Measurements from ENCODE around the gene MLKL. TPM values are rescaled to one million over a fixed set of nuclear protein-coding genes. Genes with fewer than 3 reads are reported as not detected.

MLKL gene
- total RNA-seq (2014; rRNA removed; shearing (Covaris generic)), result 6.6 and 8.4 TPM in 2 replicates

DNA sequence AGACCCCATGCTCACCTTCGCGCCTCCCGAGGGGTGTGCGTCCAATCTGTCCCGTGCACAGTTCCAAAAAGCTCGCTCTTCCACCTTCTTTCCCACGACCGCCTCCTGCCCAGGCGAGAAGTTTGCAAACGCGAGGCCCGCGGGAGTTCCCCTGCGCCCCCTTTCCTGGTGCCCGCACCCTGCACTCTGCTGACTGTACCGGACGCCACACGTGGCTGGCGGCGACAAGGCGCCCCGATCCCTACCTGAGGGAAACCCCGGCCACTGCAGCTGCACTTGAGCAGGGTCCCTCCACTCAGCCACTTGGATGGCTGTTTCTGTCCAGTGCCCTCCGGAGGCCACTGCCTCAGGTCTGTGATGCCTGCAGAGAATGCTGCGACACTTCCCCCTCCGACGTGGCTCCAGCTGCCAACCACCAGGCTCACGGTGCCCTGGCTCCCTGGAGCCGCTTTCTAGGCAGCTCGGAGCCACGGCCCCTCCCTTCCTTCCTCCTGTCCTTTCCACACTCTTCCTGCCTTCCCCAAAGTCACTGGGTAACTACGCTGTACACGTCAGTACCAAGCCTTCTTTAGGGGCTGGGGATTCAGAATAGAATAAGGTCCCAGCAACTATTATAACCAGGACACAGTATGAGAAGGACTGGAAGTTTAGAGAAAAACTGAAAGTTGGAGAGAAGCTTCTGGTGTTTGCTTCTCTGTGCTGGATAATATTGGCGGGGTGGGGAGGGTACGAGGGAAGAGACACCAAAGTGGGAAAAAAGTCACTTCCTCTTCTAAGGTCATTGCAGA, at the start of gene MLKL:
Gene MLKL (minus strand): TSS at position 425 of the 788 bp plus-strand sequence. CDS start 5,105 bp downstream, outside the sequence.
- DNase-seq (ENCODE audit: low spot score), result peak; percentile 44

DNA sequence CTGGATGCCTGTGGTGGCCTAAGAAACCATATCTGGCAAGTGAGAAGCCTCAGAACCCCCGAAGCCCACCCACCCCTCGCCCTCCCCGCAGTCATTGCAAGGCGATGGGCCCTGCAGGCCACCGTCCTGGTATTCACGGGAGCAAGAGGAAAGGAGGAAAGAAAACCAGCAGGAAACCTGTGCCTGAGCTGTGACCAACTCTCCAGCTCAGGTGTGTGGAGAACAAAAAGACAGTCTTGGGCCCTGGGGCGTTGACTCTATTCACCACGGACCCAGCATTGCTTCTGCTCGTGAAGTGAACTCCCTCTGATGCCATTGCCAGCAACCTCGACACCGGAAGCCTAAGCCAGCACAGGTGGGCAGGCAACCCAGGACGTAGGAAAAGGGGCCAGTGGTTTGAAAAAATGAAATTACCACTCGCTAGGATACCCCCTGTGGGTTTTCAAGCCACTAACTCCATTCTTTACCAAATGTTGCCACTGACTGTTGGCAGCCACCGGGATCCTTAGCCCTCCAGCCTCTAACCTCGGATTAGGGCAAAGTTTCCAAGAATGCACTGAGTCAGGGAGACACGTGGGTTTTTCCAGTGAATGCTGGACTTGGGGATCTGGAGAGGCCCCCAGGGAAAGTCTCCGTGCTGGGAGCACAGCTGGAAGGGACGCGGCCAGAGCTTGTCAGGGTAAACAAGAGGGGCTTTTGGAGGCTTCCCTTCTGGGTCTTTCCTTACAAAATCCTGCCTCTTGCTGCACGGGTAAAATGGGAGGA, 48.8 kb upstream of the MLKL start:
- DNase-seq (ENCODE audit: low spot score), result no peak

DNA sequence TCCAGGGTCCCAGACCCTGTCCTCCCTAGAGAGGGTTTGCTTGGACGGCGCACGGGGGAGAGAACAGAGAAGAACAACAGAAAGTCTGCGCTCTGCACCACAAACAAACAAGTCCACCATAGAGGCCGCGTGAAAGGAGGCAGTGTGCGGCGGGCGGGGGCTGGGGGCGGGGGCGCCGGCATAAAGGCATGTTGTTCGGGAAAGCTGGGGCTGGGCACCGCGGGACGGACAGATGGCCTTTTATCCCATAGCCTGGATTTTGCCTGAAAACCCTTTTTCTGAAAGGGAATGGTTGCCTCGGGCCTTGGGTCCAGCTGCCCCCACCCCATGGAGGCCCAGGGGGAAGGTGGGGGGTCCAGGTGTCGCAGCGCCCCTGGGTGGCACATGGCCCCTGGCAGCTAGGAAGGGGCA, 48.0 kb upstream of the MLKL start:
- no peak for DNase-seq (ENCODE audit: low spot score)

DNA sequence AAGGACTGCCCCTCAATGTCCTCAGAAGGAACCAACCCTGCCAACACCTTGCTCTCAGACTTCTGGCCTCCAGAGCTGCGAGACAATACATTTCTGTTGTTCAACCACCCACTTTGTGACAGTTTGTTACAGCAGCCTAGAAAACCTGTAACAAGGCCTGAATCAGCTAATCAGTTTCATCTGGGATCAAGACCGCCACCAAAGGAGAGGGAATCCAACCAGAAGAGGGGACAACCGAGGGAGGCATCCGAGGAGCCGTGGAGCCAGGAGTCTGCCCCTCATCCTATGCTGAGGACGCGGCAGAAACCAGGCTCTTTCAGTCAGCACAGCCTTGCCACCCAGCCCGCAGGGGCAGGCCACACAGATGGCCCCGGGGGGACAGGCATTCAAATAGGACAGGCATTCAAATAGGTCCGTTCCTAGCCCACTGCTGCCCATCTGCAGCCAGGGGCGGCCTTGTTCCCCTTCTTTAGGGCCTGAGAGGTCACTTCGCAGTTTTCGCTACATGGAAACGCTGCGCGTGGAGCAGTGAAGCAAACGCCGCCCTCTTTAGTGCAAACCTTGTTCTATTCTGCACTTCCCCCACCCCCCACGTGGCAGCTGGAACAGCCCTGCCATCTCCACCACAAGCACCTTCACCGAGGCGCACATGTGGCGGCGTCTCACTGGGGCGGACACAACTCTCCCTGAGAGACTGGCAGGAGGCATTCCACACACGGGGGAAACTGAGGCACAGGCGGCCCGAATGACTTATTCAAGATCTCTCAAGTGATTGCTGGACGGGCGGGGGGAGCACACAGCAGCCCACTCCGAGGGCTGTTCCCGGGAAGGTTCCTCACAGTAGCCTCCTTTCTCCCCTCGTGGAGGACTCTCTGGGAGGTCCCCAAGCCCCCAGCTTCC, 47.3 kb upstream of the MLKL start:
- no peak for DNase-seq (ENCODE audit: low spot score)

DNA sequence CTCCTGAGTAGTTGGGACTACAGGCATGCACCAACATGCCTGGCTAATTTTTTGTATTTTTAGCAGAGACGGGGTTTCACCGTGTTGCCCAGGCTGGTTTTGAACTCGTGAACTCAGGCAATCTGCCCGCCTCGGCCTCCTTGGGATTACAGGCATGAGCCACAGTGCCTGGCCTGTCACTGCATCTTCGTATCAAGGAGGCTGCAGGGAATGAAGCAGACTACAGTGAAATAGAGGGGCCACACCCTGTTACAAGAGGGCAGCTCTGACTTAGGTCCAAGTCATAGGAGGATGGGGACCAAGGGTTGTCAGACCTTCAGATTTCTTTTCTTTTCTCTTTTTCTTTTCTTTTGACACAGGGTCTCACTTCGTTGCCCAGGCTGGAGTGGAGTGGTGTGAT, 45.3 kb upstream of the MLKL start:
- DNase-seq (ENCODE audit: low spot score), result no peak

DNA sequence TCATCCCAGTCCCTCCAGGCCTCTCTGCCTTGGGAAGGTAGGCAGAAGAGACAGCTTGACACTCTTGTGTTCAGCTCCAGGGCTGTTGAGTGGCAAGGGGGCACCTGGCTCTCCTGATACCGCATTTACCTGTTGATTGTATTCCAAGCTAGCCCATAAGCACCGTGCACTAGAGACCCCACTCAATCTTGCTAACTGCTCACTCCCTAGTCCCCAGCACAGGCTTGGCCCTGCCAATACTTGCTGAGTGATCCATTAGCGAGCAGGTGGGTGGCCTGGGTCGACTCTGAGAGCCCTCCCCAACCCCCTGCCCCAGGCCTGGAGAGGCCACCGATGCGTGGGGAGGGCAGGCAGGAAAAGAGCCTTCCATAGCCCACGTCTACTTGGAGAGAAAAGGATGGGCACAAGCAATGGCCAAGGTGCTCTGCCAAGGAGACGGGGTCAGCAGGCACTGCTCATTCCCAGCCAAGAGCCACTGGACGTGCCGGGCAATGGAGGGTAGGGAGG, 44.5 kb upstream of the MLKL start:
- no peak for DNase-seq (ENCODE audit: low spot score)

DNA sequence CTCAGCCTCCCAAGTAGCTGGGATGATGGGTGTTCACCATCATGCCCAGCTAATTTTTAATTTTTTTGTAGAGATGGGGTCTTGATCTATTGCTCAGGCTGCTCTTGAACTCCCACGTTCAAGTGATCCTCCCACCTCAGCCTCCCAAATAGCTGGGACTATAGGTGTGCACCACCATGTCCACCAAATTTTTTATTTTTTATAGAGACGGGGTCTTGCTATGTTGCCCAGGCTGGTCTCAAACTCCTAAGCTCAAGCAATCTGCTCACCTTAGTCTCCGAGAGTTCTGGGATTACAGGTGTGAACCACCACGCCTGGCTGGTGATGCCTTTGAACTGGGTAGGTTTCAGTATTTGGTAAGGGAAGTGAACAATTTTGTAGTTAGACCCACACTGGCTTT, 43.9 kb upstream of the MLKL start:
- no peak for DNase-seq (ENCODE audit: low spot score)

DNA sequence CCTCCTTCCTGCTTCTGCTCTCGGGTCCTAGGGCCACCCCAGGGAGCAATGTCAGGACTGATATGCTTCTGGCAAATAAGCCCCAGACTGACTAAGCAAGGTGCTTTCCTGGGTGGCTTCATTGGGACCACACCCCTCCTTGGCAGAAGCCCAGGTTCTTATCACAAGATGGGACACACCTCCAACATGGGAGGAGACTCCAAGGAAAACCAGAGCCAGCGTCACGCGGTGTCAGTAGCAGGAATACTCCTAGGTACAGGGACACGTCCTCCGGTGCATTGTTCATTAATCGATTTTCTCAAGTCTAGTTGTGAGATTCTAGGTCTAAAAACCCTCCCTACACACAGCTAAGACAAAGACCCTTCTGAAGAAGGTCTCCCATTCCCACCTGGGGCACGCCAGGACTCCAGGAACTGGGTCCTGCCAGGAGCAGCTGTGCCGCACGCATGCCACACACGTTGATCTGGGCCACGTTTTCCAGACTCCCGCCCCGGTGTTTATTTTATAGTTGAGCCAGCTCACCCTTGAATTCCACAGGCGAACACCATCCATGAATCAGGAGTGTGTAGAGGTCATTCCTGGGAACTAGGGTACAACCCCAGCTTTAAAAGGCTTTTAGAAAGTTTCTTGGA, 43.1 kb upstream of the MLKL start:
- peak; percentile 91 for DNase-seq (ENCODE audit: low spot score)

DNA sequence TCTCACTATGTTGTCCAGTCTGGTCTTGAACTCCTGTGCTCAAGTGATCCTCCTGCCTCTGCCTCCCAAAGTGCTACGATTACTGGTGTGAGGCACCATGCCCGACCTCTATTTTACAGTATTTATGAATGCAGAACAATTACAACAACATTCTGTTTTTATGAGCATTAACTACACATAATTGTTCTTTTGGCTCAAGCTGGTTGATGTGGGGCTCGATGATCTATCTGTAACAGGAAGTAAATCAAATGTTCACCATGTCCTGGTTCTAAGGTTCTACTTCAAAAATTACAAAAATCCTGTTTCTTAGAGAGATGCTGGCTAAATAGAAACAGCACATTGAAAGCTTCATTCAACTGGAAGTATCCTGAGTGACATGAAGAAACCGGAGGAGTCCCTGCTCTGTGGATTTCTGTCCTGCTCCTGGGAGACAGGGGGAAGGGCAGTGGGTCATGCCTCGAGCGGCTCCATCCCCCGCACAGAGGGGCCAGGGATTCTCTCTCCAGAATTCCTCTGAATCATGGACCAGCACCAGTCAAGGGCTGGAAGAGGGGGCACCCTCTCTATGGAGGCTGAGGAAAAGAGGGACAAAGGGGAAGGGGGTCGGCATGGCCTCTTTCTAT, 42.5 kb upstream of the MLKL start:
- DNase-seq (ENCODE audit: low spot score), result no peak

DNA sequence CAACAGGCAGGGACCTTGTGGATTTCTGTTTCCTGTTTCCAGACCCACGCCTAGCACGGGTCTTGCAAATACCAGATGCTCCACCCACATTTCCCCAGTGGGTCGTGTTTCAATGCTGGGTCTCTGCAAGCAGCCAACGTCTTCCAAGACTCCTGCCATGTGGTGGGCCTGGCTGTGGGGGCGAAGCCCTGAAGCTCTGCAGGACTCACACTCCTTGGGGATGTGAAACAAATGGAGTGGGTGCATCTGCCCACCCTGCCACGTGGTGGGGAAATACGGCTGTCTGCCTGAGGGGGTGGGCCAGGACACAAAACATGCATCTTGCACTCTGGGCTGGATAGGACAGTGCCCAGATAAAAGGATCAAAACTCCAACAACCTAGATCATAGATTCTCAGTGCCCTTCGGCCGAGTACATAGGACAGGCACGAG, 41.4 kb upstream of the MLKL start:
- DNase-seq (ENCODE audit: low spot score), result no peak

DNA sequence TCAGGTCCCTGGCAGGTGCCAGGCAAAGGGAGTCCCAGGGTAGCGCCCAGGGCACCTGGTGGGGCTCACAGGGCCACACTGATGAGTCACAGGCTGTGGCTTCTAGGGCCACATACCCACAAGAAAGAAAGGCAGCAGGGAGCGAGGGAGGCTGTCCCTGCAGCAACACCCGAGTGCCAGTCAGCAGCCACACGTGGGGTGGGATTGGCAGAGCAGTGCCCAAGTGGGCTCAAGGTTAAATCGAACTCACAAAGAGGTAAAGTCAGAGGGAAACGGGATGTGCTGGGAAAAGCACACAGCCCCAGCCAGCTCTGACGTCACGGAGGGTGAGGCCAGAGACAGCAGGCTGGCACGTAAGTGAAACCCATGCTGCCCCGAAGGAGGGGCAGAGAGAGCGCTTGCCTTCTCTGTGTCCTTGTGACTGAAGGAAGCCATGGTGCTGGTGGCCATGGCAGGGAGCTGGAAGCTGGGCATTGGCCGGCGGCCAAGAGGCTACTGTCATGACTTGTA, 40.2 kb upstream of the MLKL start:
- peak; percentile 93 for DNase-seq (ENCODE audit: low spot score)

DNA sequence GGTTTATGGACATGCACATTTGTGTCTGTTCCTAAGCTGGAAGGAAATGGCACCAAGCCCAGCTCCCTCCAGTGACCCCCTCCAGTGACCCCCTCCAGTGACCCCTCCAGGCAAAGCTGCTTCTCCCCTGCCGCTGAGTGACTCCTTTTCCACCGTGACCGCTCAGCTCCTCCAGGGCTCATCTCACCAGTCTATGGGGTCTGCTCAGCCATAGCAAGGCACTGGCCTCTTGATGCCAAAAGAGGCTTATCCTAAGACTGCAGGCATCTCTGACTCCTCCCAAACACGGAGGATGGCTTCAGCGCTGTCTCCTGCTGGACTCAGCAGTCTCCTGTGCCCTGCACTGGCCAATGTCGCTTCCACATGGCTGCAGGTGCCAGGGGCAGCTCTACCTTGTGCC, 38.6 kb upstream of the MLKL start:
- DNase-seq (ENCODE audit: low spot score), result no peak

DNA sequence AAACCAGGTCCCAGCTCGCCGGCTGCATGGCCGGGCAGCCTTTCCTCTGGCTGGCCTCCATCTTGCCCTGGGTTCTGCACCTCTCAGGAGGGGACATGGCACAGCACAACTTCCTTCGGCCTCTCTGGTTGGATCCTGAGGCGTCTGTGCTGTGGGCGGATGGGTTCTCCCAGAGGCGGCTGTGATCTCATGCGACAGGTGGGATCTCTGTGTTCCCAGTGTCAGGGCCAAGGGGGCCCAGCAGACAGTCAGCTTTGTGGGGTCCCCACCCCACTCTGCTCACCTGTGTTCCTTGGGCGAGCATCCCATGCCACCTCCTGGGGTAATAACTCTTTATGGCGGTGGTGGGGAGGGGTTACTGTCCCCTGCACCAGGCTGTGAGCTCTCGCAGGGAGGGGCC, 38.2 kb upstream of the MLKL start:
- DNase-seq (ENCODE audit: low spot score), result no peak

DNA sequence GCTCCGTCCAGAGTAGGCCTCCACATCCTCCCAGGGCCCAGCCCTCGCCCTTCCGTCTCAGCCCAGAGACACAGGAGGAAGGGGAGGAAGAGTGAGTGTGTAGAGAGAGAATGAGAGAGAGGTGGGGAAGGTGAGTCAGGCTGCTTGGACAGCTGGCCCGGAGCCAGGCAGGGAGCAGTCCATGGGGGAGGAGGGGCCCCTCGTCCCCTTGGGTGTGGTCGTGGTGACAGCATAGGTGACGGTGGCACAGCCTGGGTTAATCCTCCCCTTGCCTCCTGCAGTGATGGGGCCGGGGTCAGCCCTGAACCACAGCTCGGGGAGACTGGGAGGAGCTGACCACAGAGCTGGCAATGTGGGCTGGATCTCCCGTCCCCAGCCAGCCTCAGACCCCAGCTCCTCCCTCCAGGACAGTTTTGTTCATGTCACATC, 37.5 kb upstream of the MLKL start:
- peak; percentile 52 for DNase-seq (ENCODE audit: low spot score)

DNA sequence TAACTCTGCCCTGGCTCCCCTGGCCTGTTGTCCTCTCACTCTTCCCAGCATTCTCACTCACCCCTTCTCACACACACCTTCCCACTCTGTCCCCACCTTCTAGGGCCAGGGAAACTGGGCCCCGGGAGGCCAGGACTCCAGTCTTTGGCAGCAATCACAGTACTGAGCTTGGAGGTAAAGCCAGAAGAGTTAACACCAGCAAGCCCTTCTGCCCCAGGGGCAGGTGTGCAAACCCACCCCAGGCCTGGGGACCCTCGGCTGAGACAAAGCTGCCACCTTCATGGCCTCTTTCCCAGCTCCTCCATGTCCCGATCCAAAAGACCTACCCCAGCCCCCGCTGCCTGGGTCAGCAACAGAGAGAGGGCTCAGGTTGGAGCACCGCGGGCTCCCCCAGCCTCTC, 36.9 kb upstream of the MLKL start:
- no peak for DNase-seq (ENCODE audit: low spot score)

DNA sequence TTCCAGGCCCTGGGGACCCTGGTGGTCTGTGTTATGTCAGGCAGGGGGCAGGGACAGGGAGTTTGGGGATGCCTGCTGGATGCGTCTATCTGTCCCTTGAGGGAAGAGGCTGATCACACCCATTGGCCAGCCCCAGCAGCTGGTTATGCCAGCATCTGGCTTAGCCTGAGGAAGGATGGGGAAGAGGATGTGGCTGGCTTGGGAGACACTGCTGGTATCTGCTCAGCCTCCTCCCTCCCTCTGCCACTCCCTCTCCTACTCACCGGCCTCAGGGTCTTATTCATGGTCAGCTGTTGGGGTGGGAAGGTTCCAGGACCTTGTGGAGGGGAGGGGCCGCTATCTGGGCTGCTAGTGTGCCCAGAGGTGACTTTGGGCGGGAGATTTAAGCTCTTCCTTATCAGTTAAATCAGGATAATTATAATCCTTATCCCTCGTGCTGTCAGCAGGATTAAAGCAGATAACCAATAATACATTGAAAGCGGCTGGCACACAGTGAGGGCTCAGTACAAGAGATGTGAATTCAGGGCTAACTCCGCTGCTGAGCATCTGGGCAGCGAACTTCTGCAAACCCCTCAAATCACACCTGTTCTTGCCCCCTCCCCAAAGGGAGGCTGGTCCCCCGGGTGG, 36.0 kb upstream of the MLKL start:
- no peak for DNase-seq (ENCODE audit: low spot score)

DNA sequence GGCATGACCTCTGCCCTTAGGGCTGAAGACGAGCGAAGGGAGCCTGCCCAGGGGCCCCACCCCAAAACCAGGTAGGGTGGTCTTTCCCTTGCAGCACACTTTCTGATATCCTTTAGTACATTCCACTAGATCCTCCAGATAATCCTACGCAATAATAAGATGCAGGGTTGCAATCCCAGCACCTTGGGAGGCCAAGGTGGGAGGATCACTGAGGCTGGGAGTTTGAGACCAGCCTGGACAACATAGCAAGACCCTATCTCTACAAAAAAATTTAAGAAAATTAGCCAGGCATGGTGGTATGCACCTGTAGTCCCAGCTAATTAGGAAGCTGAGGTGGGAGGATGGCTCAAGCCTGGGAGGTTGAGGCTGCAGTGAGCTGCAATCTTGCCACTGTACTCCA, 34.9 kb upstream of the MLKL start:
- no peak for DNase-seq (ENCODE audit: low spot score)

DNA sequence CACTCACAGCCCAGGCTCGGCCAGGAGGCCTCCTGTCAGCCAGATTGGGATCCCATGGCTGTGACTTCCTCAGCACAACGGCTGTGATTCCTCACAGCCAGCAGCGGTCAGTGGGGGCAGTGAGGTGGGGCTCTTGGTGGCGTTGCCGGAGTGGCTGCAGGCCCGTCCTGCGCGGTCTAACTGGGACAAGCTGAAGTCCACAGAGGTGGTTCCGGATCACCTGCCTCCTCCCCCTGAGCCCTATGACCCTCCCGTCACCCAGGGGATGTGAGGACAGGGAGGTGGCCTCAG, 34.4 kb upstream of the MLKL start:
- no peak for DNase-seq (ENCODE audit: low spot score)

DNA sequence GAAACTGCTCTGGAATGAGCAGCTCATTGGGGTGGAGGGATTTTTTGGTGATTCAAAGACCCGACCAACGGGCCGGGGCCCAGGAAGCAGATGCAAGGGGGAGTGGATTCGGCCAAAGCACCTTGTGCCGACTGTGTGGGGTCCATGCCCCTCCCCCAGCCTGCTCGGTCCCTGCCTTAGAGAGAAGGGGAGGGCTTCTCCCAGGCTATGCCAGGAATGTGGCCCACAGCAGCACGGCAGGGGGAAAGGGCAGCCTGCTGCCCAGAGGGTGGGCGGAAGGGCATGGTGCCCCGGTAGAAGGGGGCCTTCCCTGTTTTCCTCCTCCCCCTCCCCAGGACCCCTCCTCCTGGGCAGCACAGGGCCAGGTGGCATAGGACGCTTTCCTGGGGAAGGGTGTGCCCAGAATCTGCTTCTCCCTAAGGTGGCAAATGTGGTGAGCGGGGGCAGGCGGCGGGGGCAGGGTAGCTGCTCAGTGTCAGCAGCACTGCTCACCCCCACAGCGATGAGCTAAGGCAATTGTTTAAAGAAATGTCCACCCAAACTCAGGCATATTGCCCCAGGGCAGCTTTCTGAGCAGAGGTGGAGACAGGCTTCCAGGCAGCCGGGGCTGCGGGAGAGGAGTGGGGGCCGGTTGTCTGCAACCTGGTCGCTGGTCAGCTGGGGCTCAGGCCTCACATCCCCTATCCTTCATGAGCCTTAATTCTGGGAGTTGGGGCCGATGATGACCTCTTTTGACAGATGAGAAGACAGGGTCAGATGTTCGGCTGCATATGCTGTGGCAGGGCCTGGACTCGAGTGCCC, 33.9 kb upstream of the MLKL start:
- no peak for DNase-seq (ENCODE audit: low spot score)

All from H4 (cell line).